ENCODE results near the gene OLFML3. TPM values are rescaled to one million over a fixed set of nuclear protein-coding genes. Genes with fewer than 3 reads are reported as not detected.
"Not testable (repeated sequence)": the region's sequence is repeated elsewhere in the genome, so short reads cannot be mapped to it uniquely, and the experiment has no call there.

The OLFML3 gene
- total RNA-seq, 1 donor from 2014 or later: 17.5 TPM

- FAIRE-seq (no peak), DNase-seq (ENCODE audit: low spot score in 2 of 2) (no peak)
Observed at GRCh38 chr1:113986802-113987201, 7.5 kb downstream of the OLFML3 start.

DNA sequence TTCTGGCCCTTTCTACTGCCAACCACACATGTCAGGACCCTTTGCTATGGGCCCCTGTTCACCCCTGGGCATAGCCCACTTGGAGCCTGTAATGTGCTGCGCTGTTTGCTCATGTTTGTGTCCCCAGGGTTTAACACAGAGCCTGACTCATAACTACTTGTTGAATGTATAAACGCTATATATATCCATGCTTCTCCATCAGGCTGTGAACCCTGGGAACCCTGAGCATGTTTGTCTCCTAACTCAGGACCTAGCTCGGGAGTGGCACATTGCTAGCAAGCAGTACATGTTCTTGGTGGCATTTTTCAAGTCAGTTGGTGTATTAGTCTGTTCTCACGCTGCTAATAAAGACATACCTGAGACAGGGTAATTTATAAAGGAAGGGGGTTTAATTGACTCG lies 8.0 kb downstream of the OLFML3 start:
- FAIRE-seq: no peak
- no peak for DNase-seq (ENCODE audit: low spot score in 2 of 2)

- no peak for DNase-seq (ENCODE audit: low spot score in 2 of 2)
- no peak for FAIRE-seq
Observed at GRCh38 chr1:113990530-113990929, 11.3 kb downstream of the OLFML3 start.

GRCh38 chr1:113990961-113991360 lies 11.7 kb downstream of the OLFML3 start:
- no peak for FAIRE-seq
- DNase-seq (ENCODE audit: low spot score in 2 of 2): no peak

- DNase-seq (ENCODE audit: low spot score in 2 of 2) (no peak), FAIRE-seq (no peak)
Observed at GRCh38 chr1:113991467-113991997, 12.3 kb downstream of the OLFML3 start.

DNA sequence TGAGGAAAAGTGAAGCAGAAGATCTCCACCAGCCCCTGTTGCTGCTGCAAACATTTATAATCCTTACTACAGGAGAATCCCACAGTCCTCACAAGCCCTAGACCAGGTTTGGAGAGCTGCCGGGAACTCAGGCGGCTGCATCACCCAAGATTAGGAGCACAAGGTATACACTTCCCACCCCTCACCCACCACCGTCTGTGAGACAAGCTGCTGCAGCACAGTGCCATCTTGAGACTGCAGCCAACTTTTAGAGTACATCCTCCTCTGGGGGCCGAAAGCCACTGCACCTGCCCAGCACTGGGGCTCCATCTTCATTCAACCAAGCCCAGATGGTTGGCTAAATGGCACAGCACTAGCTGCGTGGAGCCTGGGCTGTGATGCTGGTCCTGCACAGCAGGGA lies 13.8 kb downstream of the OLFML3 start:
- DNase-seq (ENCODE audit: low spot score in 2 of 2): no peak

GRCh38 chr1:113993766-113994165 lies 14.5 kb downstream of the OLFML3 start:
- FAIRE-seq: no peak

More for the DNA sequence above, 13.8 kb downstream of the OLFML3 start:
- no peak for FAIRE-seq

DNA sequence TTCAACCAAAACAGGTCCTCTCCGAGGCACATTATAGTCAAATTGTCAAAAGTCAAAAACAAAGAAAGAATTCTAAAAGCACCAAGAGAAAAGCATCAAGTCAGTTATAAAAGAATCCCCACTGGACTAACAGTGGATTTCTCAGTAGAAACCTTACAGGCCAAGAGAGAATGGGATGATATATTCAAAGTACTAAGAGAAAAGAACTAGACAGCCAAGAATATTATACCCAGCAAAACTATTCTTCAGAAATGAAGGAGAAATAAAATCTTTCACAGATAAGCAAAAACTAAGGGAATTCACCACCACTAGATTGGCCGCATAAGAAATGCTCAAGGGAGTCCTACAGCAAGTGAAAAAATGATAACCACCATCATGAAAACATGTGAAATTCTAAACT lies 16.1 kb downstream of the OLFML3 start:
- FAIRE-seq (no peak), DNase-seq (ENCODE audit: low spot score in 2 of 2) (no peak)

More at GRCh38 chr1:113993766-113994165, 14.5 kb downstream of the OLFML3 start:
- DNase-seq (ENCODE audit: low spot score in 2 of 2): no peak

- FAIRE-seq (no peak), DNase-seq (ENCODE audit: low spot score in 2 of 2) (no peak)
Observed at GRCh38 chr1:113998361-113998760, 19.1 kb downstream of the OLFML3 start.

- no peak for FAIRE-seq
- no peak for DNase-seq (ENCODE audit: low spot score in 2 of 2)
Observed at GRCh38 chr1:113999233-113999632, 20.0 kb downstream of the OLFML3 start.

DNA sequence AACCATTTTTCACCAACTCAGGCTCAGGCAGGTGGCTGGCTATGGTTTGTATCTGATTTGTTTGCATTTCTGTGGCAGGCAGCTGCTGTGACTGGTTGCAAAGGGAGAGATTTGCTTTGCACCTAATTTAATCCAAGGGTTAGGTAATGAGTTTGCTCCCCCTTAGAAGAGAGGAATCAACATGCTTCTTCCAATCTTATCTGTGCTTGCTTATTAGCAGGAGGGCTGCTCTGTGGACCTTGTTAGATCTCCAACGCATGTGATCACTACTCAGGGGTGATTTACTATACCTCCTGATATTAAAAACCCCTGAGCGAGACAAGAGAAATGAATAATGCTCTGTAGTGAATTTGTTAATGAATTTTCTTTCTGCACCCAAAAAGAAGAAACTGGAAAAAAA lies 20.5 kb downstream of the OLFML3 start:
- FAIRE-seq (no peak), DNase-seq (ENCODE audit: low spot score in 2 of 2) (no peak)

DNA sequence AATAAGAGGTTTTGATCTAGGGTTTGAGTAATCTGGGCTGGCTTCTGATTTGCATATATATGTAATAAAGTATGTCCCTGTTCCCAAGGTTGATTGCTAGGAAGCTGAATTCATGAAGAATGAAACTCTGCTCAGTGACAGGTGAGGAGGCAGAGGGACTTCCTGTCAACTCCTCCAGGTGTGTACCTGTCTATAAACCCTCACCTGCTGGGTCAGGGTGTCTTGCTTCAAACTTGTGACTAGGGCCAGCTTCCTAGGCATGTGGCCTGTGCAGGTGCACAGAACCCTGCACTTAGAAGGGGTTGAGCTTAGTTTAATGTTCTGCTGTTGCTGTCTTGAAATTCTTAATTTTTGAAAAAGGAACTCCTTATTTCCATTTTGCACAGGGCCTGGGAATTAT lies 21.1 kb downstream of the OLFML3 start:
- DNase-seq (ENCODE audit: low spot score in 2 of 2) (no peak), FAIRE-seq (no peak)

DNA sequence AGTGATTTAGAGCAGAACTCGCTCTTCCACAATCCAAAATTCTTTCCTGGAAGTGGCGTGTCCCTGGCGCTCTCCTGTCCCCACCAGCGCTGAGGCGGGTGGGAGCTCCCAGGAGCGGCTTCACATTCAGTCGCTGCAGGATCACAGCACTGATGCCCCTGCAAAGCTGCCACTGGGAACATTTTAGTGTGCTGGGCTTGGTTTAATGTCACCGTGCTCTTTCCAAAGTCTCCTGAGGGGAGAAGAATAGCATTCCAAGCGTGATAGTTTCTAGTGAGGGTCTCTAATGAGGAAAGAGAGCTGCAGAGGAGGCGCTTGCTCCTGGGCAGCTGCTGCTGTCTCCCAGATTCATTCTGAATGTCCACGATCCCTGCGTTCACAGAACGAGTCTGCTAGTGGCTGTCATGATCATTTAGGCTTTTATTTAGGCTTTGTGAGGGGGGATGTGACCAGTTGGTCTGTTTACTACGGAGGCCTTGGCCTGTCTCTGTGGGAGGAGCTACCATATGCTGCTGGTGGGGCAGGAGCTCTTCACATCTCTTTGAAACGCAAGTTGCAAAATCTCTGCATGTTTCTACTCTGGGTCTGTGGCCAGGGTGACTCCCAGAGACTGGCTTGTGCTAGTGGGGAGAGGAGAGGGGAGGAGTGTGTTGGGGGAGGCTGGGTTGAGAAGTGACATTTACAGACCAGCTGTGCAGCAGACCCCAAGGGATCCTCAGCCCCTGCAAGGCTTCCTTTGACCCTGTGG lies 23.4 kb downstream of the OLFML3 start:
- FAIRE-seq (no peak), DNase-seq (ENCODE audit: low spot score in 2 of 2) (no peak)

DNA sequence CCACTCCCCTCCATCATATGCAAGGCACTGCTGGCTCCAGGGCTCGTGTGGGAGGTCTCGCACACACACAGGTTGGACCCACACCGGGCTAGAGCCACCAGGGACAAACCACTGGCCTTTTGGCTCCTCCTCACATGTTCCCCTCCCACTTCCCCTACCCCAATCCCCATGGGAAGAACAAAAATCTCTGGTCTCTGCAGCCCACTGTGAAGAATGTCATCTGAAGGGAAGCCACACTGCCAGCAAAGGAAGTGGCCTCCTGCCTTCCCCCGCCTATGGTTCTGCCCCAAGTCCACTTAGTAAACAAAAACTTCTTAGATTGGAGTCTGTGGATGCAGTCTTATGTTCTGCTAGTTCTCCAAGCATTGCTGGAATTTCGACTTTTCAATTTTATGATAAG lies 24.2 kb downstream of the OLFML3 start:
- DNase-seq (ENCODE audit: low spot score in 2 of 2) (no peak), FAIRE-seq (no peak)

DNA sequence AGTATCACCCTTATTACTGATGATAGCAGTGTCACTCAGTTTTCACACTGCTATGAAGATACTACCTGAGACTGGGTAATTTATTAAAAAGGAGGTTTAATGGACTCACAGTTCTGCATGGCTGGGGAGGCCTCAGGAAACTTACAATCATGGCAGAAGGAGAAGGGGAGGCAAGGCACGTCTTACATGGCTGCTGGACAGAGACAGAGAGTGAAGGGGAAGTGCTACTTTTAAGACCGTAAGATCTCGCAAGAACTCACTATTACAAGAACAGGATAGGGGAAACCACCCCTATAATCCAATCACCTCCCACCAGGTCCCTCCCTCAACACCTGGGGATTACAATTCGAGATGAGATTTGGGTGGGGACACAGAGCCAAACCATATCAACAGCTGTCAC lies 27.6 kb downstream of the OLFML3 start:
- FAIRE-seq; DNase-seq (ENCODE audit: low spot score in 2 of 2): not testable (repeated sequence)

- no peak for FAIRE-seq
- no peak for DNase-seq (ENCODE audit: low spot score in 2 of 2)
Observed at GRCh38 chr1:114008480-114008941, 29.2 kb downstream of the OLFML3 start.

DNA sequence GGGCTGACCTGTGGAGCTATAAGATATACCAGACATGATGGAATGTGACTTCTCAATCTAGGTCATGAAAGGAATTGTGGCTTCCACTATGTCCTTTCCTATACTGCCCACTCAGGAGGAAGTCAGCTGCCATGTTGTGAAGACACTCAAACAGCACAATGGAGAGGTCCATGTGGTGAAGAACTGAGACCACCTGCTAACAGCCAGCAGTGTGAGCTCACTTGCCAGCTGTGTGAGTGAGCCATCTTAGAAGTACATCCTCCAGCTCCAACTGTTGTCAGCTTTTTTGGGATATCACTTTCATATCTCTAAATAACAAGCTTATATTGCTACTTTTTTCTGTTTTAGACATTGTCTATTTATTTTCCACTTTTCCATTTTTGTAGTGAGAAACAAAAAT lies 29.7 kb downstream of the OLFML3 start:
- FAIRE-seq (no peak), DNase-seq (ENCODE audit: low spot score in 2 of 2) (no peak)

DNA sequence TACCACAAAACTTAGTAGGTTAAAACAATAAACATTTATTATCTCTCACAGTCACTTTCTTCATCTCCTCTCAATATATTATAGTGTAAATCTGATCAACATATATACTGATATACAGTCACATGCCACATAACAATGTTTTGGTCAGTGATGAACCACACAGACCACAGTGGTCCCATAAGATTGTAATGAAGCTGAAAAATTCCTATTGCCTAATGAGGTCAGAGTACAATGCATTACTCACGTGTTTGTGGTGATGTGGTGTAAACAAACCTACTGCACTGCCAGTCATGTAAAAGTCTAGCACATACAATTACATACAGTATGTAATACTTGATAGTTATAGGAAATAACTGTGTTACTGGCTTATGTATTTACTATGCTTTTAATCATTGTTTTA lies 30.1 kb downstream of the OLFML3 start:
- FAIRE-seq (no peak), DNase-seq (ENCODE audit: low spot score in 2 of 2) (no peak)

DNA sequence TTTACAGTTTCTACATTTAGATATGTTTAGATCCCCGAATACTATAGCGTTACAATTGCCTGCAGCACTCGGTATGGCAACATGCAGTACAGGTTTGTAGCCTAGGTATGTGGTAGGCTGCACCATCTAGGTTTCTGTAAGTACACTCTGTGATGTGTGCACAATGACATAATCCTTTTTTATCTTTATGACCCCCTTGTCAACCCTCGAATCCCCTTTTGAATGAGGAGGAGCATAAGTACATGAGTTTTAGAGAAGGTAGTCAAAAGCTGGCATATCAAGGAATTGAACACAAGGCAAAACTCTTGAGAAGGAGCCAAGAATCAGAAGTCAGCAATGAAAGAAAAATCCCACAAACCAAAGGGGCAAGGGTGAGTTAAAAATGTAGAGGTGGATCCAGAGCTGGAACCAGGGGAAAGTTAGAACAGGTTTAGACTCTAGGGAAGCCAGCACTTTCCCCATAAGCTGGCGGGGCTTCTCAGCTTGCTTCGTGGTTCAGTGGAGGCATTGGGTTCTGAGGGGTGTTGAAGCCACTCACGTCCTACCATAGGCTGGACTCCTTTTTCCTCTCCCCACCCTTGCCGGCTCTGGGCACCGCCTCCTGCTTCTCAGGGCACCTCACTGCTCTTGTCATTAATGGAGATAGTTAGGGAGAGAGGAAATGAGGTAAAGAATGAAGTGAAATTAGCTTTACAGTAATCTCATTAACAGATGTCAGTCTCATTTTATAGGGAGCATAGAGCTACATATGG lies 31.3 kb downstream of the OLFML3 start:
- FAIRE-seq (no peak), DNase-seq (ENCODE audit: low spot score in 2 of 2) (no peak)

- FAIRE-seq (no peak), DNase-seq (ENCODE audit: low spot score in 2 of 2) (no peak)
Observed at GRCh38 chr1:114011796-114012195, 32.5 kb downstream of the OLFML3 start.

- FAIRE-seq: no peak
- no peak for DNase-seq (ENCODE audit: low spot score in 2 of 2)
Observed at GRCh38 chr1:114015075-114015474, 35.8 kb downstream of the OLFML3 start.

DNA sequence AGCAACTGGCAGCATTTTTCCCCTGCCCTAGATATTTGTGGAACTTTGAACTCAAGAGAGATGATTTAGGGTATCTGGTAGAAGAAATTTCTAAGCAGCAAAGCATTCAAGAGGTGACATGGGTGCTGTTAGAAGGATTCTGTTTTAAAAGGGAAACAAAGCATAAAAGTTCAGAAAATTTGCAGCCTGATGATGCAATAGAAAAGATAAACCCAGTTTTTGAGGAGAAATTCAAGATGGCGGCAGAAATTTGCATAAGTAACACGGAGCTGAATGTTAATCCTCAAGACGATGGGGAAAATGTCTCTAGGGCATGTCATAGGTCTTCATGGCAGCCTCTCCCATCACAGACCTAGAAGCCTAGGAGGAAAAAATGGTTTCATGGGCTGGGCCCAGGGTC lies 40.5 kb downstream of the OLFML3 start:
- not testable (repeated sequence) for DNase-seq (ENCODE audit: low spot score in 2 of 2); FAIRE-seq
